MCF 10A (cell line): ENCODE data around the gene OSBPL9. TPM values are rescaled to one million over a fixed set of nuclear protein-coding genes. Genes with fewer than 3 reads are reported as not detected.

Experiments
- BruUV-seq: library from RNA; stranded (reverse); fragments of 400-500 nt; replicated peaks from 2 replicates; lab custom pipeline; 2021; lab: Mats Ljungman, UMichigan
- CTCF ChIA-PET: fragments of 300-600 bp; sonication (Branson Sonifier 250); formaldehyde crosslinking; extraction: SDS; loops from one replicate; lab custom pipeline; 2021; ENCODE audit warnings: antibody characterized with exemption, inconsistent platforms; lab: Yijun Ruan, JAX
- POLR2A ChIA-PET: fragments of 300-600, 350-650 bp; sonication (Branson Sonifier 250); formaldehyde crosslinking; extraction: SDS; loops from one replicate; lab custom pipeline; 2020; ENCODE audit warnings: antibody characterized with exemption, inconsistent platforms; lab: Yijun Ruan, JAX
- DNase-seq: peaks from one replicate; pipeline ENCODE4 v3.0.0-alpha.2; 2018; ENCODE audit not compliant: unreplicated experiment
- H3K27ac Mint-ChIP-seq: one replicate; pipeline ENCODE4 v1.8.0; 2022; ENCODE audit warnings: mild to moderate bottlenecking, low read depth, mixed read lengths; ENCODE audit not compliant: unreplicated experiment
- H3K27me3 Mint-ChIP-seq: one replicate; pipeline ENCODE4 v1.8.0; 2022; ENCODE audit warnings: mixed read lengths; ENCODE audit not compliant: insufficient read depth, unreplicated experiment
- H3K36me3 Mint-ChIP-seq: one replicate; pipeline ENCODE4 v1.8.0; 2022; ENCODE audit warnings: mild to moderate bottlenecking, moderate library complexity, mixed read lengths; ENCODE audit not compliant: insufficient read depth, unreplicated experiment
- H3K4me1 Mint-ChIP-seq: one replicate; pipeline ENCODE4 v1.8.0; 2022; ENCODE audit warnings: mixed read lengths; ENCODE audit not compliant: insufficient read depth, unreplicated experiment
- H3K4me3 Mint-ChIP-seq: one replicate; pipeline ENCODE4 v1.8.0; 2022; ENCODE audit warnings: mild to moderate bottlenecking, moderate library complexity, mixed read lengths; ENCODE audit not compliant: unreplicated experiment
- H3K9me3 Mint-ChIP-seq: one replicate; pipeline ENCODE4 v1.8.0; 2022; ENCODE audit warnings: mixed read lengths; ENCODE audit not compliant: unreplicated experiment
- CTCF ChIP-seq: fragments of 200-600 bp; IDR thresholded peaks from one replicate; pipeline ENCODE4 v1.8.0; 2022; ENCODE audit warnings: antibody characterized with exemption, mild to moderate bottlenecking; ENCODE audit not compliant: unreplicated experiment
- intact Hi-C: fragments of 100-400 bp; cut with micrococcal nuclease; formaldehyde crosslinking; loops from 2 replicates; pipeline ENCODE4 v1.14.1; 2022
- microRNA-seq: library from miRNA; unstranded; fragments of <30 nt; microRNA quantifications from one replicate; pipeline ENCODE4 v1.2.0, GENCODE V29; 2022
- total RNA-seq: library from RNA; stranded (reverse); gene quantifications from 2 replicates; pipeline ENCODE4 v1.2.3, GENCODE V29; 2022

Gene OSBPL9
- total RNA-seq, 1 experiment from 2014 or later, result 51.7 TPM

DNA sequence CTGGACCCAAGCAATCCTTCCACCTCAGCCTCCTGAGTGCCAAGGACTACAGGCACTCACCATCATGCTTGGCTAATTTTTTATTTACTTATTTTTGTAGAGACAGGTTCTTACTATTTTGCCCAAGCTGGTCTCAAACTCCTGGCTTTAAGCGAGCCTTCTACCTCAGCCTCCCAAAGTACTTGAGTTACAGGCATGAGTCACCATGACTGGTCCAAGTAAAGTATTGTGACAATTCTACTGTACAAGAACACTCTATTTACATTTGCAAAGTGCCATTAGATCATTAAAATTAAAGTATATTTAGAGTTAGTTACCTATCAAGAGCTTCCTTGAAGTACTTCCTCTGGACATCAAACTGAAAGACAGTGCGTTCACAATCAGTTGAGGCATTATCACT is 216.8 kb downstream of the OSBPL9 start:
- CTCF ChIA-PET, result interaction anchor here (0.9 kb wide), 1 partner anchor 9 kb away, joined by 3 read pairs; no protein-coding TSS in a partner anchor
- Mint-ChIP-seq H3K4me1 (peaks cover 4% of the 10 kb centered on the region), H3K27ac (no peak overlapping the region), H3K27me3 (no peaks in the 10 kb centered on the region), H3K36me3 (peaks cover 62% of the 10 kb centered on the region), H3K9me3 (no peaks in the 10 kb centered on the region), H3K4me3 (no peak overlapping the region)
- intact Hi-C loops, result no loop called here
- BruUV-seq, result no TSS peak
- DNase-seq, result peak; percentile 5
- TF ChIP-seq CTCF, result no peak
- POLR2A ChIA-PET, result interaction anchor here (0.7 to 1.3 kb wide), 3 partner anchors 9 to 163 kb away, joined by 3 to 4 read pairs (median 3); no protein-coding TSS in a partner anchor

DNA sequence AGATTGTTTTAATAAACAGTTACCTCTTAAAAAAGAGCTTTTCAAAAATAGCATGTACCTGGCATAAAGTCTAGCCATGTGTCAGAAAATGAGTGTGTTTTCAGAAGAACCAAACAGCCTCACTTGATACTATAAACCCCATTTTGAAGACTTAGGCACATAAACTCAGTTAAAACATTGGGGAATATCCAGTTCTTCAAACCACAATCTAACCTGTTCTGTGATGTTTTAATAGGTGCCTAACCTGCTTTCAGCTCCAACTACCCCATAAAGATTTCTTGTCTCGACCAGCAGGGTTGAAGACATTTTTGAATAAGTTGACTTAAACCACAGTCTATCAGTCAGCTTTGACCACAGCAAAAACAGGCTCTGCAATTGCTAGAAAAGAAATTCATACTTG is 220.4 kb downstream of the OSBPL9 start:
- Mint-ChIP-seq H3K9me3 (no peaks in the 10 kb centered on the region), H3K27me3 (no peaks in the 10 kb centered on the region), H3K27ac (no peak overlapping the region), H3K4me3 (no peak overlapping the region), H3K4me1 (peaks cover 22% of the 10 kb centered on the region), H3K36me3 (peaks cover 59% of the 10 kb centered on the region)
- intact Hi-C loops, result no loop called here
- ChIA-PET CTCF (no interaction called here), POLR2A (interaction anchor here (5.2 kb wide), 1 partner anchor 41 kb away, joined by 17 read pairs; the partner anchor contains the start of gene NRDC)
- TF ChIP-seq CTCF, result no peak
- BruUV-seq, result no TSS peak
- no peak for DNase-seq

Small RNAs within 50 kb of the gene (microRNA-seq; reads per million reads assigned to microRNA genes)
- not detected for gene MIR761

Other genes starting within 250 kb of the OSBPL9 start
- 48.2 and 48.7 TPM in 2 replicates for gene EPS15, start 97.8 kb upstream of the OSBPL9 start, total RNA-seq